VCaP (cell line): ENCODE measurements around the gene PPP1R14C.

Experiments
- H3K27ac ChIP-seq: fragments of 450-650 bp; 2 replicates; pipeline ENCODE4 v1.5.1; 2017
- CTCF ChIP-seq: fragments of 450-650 bp; conservative IDR thresholded peaks from 2 replicates; pipeline ENCODE4 v1.5.1; 2017; ENCODE audit warnings: mild to moderate bottlenecking, moderate library complexity

PPP1R14C gene

GRCh38 chr6:150228072-150228733 is 85.4 kb downstream of the PPP1R14C start:
- no peak overlapping the region for H3K27ac ChIP-seq
- no peak for TF ChIP-seq CTCF

GRCh38 chr6:150229436-150230163 is 86.8 kb downstream of the PPP1R14C start:
- TF ChIP-seq CTCF = no peak

GRCh38 chr6:150230164-150230561 is 87.3 kb downstream of the PPP1R14C start:
- no peak for TF ChIP-seq CTCF
- H3K27ac ChIP-seq = no peak overlapping the region

More at GRCh38 chr6:150229436-150230163, 86.8 kb downstream of the PPP1R14C start:
- no peak overlapping the region for H3K27ac ChIP-seq

- TF ChIP-seq CTCF = no peak
- H3K27ac ChIP-seq = no peak overlapping the region
Observed at GRCh38 chr6:150230832-150231524, 88.1 kb downstream of the PPP1R14C start.

GRCh38 chr6:150231525-150231850 is 88.6 kb downstream of the PPP1R14C start:
- no peak overlapping the region for H3K27ac ChIP-seq
- no peak for TF ChIP-seq CTCF

GRCh38 chr6:150233843-150234269 is 91.0 kb downstream of the PPP1R14C start:
- H3K27ac ChIP-seq = no peak overlapping the region
- no peak for TF ChIP-seq CTCF

- no peak for TF ChIP-seq CTCF
- no peak overlapping the region for H3K27ac ChIP-seq
Observed at GRCh38 chr6:150235218-150235617, 92.4 kb downstream of the PPP1R14C start.
